Myocyte (in vitro differentiated cells): ENCODE data around the gene GADD45GIP1. TPM values are rescaled to one million over a fixed set of nuclear protein-coding genes. Genes with fewer than 3 reads are reported as not detected.
"Not testable (repeated sequence)": the region's sequence is repeated elsewhere in the genome, so short reads cannot be mapped to it uniquely, and the experiment has no call there.

Experiments
- DNase-seq: peaks from one replicate; pipeline ENCODE4 v3.0.0-alpha.2; 2012; ENCODE audit warnings: low read depth
- total RNA-seq: library from RNA; depleted of rRNA; stranded (reverse); fragments of >200 nt; gene quantifications from 2 replicates; pipeline ENCODE4 v1.2.3, GENCODE V29; 2014

GADD45GIP1 gene
- total RNA-seq, 1 donor from 2014 or later, result 44.6 TPM

GRCh38 chr19:12990431-12990830, 33.4 kb upstream of the GADD45GIP1 start:
- DNase-seq, result no peak

GRCh38 chr19:12987781-12988180, 30.8 kb upstream of the GADD45GIP1 start:
- DNase-seq, result no peak

DNA sequence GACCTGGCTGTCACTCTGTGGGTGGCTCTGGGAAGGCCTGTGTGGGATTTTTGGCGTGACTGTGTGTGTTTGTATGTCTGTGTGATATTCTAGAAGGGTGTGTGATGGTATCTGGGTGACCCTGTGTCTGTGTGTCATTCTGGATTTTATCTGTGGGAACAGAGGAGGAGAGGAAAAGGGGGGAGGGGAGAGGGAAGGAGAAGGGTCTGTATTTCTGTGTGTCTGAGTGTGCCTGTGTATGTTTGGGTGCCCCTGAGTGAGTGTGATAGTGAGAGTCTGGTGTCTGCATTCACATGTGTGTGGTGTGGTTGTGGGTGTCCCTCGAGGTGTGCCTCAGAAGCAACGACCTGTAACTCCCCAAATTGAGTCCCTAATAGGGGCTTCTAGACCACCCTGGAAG, 30.2 kb upstream of the GADD45GIP1 start:
- DNase-seq, result no peak

GRCh38 chr19:12986726-12987125, 29.7 kb upstream of the GADD45GIP1 start:
- no peak for DNase-seq

GRCh38 chr19:12985049-12985776, 28.2 kb upstream of the GADD45GIP1 start:
- peak; percentile 98 for DNase-seq

DNA sequence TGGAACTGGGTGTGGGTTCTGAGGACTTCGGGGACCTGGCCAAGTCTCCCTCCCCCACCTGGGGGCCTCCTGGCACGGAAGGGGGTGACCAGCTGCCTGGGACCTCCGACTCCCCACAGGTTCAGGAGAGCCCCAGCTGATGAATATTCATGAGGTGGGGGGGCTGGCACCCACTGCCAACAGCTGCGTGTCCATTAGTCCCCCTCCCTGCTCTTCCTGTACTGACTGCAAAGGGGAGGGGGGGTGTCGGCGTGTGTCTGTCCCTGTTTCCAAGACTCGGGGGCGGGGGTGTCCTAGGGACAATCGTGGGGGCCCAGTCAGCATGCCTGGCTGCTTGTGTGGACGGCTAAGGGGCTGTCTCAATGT, 27.6 kb upstream of the GADD45GIP1 start:
- DNase-seq, result peak; percentile 64

DNA sequence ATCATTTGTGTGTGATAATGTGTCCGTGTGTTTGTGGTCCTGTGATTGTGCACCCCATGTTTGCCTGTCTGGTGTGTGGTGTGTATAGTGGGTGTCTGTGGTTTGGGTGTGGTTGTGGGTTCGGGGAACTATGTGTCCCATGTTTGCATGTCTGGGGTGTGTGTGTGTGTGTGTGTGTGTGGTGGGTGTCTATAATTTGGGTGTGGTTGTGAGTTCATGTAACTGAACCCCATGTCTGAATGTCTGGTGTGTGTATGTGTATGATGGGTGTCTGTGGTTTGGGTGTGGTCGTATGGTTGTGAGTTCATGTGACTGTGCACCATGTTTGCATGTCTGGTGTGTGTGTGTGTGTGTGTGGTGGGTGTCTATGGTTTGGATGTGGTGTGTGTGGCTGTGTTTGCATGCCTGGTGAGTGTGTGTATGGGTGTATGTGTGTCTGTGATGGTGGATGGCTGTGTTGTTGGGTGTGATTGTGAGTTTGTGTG, 27.2 kb upstream of the GADD45GIP1 start:
- DNase-seq, result peak; percentile 33

- peak; percentile 77 for DNase-seq
Measured at GRCh38 chr19:12983542-12984142, 26.6 kb upstream of the GADD45GIP1 start.

- DNase-seq, result no peak
Measured at GRCh38 chr19:12983091-12983490, 26.1 kb upstream of the GADD45GIP1 start.

GRCh38 chr19:12982648-12983047, 25.6 kb upstream of the GADD45GIP1 start:
- no peak for DNase-seq

- DNase-seq, result no peak
Measured at GRCh38 chr19:12979974-12980373, 23.0 kb upstream of the GADD45GIP1 start.

GRCh38 chr19:12976109-12976508, 19.1 kb upstream of the GADD45GIP1 start:
- DNase-seq, result not testable (repeated sequence)

DNA sequence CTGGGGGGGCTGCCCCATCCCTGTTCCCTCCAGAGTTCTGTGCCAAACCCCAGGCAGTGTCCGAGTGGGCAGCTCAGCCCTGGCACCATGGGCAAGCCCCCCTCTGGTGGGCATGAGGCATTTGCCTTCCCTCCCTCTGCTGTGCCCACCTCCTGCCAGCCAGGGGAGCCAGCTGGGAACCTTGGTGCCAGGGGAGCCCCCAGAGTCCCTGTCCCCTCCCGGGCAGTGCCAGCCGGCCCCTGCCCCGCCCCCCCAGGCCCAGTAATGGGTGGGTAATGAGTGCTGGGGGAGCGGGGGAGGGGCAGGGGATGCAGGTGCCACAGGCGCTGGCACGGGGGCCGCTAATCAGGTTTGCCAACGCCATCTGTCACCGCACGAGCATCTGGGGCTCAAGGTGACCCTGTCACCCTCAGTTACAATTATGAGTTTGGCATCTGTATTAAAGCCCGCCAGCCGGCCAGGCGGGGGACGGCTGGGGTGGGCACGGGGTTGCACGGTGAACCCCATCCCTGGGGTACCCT, 18.3 kb upstream of the GADD45GIP1 start:
- DNase-seq, result no peak

DNA sequence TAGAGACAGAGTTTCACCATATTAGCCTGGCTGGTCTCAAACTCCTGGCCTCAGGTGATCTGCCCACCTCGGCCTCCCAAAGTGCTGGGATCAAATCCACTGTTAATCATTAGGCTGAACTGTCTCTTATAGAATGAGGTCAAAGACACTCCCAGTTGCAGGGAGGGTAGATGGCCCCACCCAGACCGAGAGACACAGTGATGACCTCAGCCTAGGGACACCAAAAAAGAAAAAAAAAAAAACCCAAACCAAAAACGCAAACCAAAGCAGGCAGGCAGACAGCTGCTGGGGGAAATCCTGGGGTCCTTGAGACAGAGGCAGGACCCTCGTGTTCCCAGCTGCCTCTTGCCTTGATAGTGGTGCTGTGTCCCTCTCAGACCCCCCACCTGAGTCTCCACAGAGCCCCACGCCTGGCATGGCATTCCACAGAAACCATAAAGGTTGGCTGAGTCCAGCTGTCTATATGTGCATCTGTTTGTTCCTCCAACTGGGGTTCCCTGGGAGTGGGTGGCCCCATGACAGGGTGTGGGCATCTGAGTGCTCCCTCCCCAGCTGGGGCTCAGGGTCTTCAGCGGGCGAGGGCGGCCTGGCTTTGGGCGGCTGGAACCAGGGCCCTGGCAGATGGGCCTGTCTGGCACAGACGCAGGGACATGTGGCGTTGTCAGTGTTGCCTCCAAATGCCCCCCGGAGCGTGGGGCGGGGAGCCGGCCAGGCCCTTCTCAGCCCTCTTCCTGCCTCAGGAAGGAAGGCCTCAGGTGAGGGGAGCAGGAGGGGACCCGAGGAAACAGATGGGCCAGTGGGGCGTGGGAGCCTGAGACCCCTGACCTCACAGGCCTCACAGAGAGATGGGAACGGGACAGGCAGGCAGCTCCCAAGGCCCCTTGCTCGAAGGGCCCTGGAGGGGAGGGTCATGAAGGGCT, 17.5 kb upstream of the GADD45GIP1 start:
- DNase-seq, result peak; percentile 38

DNA sequence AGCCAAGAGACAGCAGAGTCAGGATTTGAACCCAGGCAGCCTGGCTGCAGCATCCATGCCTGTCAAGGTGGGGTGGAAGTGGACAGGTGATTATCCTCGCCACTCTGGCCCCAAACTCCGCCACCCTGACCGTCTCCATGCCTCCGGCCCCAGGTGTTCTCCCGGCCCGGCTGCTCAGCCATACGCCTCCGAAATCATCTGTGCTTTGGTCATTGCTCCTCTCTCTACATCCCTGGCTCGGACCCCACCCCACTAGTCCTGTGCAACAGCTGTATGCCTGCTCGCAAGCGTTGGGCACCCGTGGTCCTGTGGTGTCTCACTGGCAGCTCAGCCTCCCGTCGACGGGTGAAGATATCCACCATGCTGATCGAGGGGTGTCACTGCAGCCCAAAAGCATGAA, 16.2 kb upstream of the GADD45GIP1 start:
- no peak for DNase-seq

DNA sequence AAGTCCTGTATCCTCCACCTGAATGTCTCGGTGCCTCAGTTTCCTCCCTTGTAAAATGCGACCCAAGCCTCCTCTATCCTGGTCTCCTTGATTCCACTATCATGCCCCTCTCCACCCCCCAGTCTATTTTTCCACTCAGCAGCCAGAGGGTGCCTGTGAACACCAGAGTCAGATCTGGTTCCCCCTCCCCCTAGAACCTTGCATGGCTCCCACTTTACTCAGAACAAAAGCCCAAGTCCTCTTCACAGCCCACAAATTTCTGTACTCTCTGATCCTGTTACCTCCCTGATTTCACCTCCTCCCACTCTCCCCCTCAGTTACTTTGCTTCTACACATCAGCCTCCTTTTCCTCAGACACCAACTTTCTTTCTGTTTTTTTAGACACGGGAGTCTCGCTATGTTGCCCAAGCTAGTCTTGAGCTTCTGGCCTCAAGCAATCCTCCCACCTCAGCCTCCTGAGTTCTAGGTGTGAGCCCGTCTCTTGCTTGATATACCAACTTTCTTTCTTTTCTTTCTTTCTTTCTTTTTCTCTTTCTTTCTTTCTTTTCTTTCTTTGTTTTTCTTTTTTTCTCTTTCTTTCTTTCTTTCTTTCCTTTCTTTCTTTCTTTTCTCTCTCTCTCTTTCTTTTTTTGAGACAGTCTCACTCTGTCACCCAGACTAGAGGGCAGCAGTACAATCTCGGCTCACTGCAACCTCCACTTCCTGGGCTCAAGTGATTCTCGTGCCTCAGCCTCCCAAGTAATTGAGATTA, 13.2 kb upstream of the GADD45GIP1 start:
- DNase-seq, result no peak

- DNase-seq, result no peak
Measured at GRCh38 chr19:12969292-12969988, 12.4 kb upstream of the GADD45GIP1 start, which contains the start of gene DAND5. Gene DAND5 (plus strand): TSS chr19:12969576. CDS start chr19:12969661, 85 bp downstream.

GRCh38 chr19:12967907-12968306, 10.9 kb upstream of the GADD45GIP1 start:
- no peak for DNase-seq

DNA sequence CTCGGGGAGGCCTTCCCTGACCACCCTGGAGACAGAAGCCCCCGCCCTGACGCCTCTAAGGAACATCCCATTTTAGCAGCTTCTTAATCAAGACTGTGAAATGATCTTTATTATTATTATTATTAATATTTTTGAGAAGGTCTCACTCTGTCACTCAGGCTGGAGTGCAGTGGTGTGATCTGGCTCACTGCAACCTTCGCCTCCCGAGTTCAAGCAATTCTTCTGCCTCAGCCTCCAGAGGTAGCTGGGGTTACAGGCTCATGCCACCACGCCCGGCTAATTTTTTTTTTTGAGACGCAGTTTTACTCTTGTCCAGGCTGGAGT, 8.8 kb upstream of the GADD45GIP1 start:
- DNase-seq, result no peak
